Vagina (tissue), 2 donors: ENCODE measurements around the gene TMSB10.

Experiments
- POLR2A ChIP-seq, 2 donors: fragments of 450-650 bp; IDR thresholded peaks; one replicate each; pipeline ENCODE4 v1.6.1; 2017; ENCODE audit warnings: antibody characterized with exemption in 2 of 2, mild to moderate bottlenecking in 2 of 2, moderate library complexity in 2 of 2
- POLR2AphosphoS5 ChIP-seq, 2 donors: sonication (generic); formaldehyde crosslinking; IDR thresholded peaks; one replicate each; pipeline ENCODE4 v1.9.0; 2017; ENCODE audit warnings: antibody characterized with exemption in 2 of 2, mild to moderate bottlenecking in 2 of 2, low read depth in 1 of 2; ENCODE audit not compliant: insufficient read depth in 1 of 2
- TF ChIP-seq, protein P1 (sequence below), 3 experiments: fragments of 450-650 bp in 2 of 3; fragments of 200-600 bp in 1 of 3; sonication (generic) in 1 of 3; IDR thresholded peaks; one replicate each; pipeline ENCODE4 v1.5.1; 2017 to 2019; ENCODE audit warnings: antibody characterized with exemption in 3 of 3, mild to moderate bottlenecking in 2 of 3, moderate library complexity in 2 of 3

DNA sequence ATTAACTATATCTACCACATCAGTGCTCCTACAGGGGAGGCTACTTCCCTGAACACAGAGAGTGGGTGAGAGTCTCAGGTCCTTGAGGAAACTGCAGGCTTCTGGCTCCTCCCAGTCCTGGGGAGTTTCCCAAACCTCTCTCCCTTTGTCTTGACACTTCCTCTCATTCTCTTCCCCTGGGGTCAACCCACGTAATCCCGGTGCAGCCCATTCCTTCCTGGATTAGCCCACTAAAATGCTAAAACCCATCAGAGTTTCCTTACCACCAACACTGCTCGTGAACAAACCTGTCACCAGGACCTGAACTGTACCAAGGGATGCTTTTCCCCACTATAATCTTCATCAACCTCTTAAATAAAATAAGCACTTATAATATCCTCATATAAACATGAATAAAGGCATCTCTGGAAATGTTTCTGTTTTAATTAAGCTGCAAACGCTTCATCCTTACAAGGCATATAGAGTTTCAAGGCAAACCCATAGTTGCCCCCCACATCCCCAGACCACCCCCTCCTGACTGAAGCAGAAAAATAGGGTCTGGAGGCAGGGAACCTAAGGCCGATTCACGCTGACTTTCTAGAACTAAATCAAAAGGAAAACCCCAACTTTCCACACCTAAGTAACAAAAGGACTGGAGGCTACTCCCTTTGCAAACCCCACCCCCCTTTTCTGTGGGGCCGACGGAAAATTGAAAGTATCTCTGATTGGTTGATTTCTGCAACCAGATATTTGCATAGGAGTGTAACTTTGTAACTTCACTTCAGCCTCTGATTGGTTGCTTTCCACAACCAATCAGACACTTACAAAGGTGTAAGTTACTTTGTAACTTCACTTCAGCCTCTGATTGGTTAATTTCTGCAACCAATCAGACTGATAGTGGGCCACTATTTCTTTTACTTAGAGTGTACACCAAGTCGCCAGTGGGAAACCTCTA lies 19.0 kb downstream of the TMSB10 start:
- TF ChIP-seq, protein P1, sequence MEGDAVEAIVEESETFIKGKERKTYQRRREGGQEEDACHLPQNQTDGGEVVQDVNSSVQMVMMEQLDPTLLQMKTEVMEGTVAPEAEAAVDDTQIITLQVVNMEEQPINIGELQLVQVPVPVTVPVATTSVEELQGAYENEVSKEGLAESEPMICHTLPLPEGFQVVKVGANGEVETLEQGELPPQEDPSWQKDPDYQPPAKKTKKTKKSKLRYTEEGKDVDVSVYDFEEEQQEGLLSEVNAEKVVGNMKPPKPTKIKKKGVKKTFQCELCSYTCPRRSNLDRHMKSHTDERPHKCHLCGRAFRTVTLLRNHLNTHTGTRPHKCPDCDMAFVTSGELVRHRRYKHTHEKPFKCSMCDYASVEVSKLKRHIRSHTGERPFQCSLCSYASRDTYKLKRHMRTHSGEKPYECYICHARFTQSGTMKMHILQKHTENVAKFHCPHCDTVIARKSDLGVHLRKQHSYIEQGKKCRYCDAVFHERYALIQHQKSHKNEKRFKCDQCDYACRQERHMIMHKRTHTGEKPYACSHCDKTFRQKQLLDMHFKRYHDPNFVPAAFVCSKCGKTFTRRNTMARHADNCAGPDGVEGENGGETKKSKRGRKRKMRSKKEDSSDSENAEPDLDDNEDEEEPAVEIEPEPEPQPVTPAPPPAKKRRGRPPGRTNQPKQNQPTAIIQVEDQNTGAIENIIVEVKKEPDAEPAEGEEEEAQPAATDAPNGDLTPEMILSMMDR (IDR thresholded peaks at IDR 0.05): no peak
- TF ChIP-seq POLR2A (IDR thresholded peaks at IDR 0.05): no peak
- TF ChIP-seq POLR2AphosphoS5 (IDR thresholded peaks at IDR 0.05; ENCODE audit: insufficient read depth in 1 of 2, low read depth in 1 of 2): peak in 1 of 2 donors; percentile 74
